Ishikawa (cell line): ENCODE results near the gene IMMP2L.

Experiments used
- CEBPB ChIP-seq: IDR thresholded peaks from 2 replicates; pipeline ENCODE4 v1.6.1; 2012
- CREB1 ChIP-seq: IDR thresholded peaks from 2 replicates; pipeline ENCODE4 v1.6.1; 2012; ENCODE audit warnings: low read depth
- EGR1 ChIP-seq: IDR thresholded peaks from 2 replicates; pipeline ENCODE4 v1.6.1; 2012
- EP300 ChIP-seq: IDR thresholded peaks from 2 replicates; pipeline ENCODE4 v1.6.1; 2012; ENCODE audit warnings: borderline replicate concordance
- FOXM1 ChIP-seq: IDR thresholded peaks from 2 replicates; pipeline ENCODE4 v1.6.1; 2012; ENCODE audit warnings: low read depth, borderline replicate concordance
- MAX ChIP-seq: IDR thresholded peaks from 2 replicates; pipeline ENCODE4 v1.6.1; 2012
- NFIC ChIP-seq: IDR thresholded peaks from 2 replicates; pipeline ENCODE4 v1.6.1; 2012
- RAD21 ChIP-seq: IDR thresholded peaks from 2 replicates; pipeline ENCODE4 v1.6.1; 2012; ENCODE audit warnings: low read depth
- REST ChIP-seq: IDR thresholded peaks from 2 replicates; pipeline ENCODE4 v1.6.1; 2012; ENCODE audit warnings: low read depth, mild to moderate bottlenecking
- TAF1 ChIP-seq: IDR thresholded peaks from 2 replicates; pipeline ENCODE4 v1.6.1; 2012; ENCODE audit warnings: low read depth, mild to moderate bottlenecking
- TCF12 ChIP-seq: IDR thresholded peaks from 2 replicates; pipeline ENCODE4 v1.6.1; 2012; ENCODE audit warnings: low read depth
- TEAD4 ChIP-seq: IDR thresholded peaks from 2 replicates; pipeline ENCODE4 v1.6.1; 2012
- USF1 ChIP-seq: IDR thresholded peaks from 2 replicates; pipeline ENCODE4 v1.6.1; 2012
- YY1 ChIP-seq: IDR thresholded peaks from 2 replicates; pipeline ENCODE4 v1.6.1; 2012; ENCODE audit warnings: low read depth
- ZBTB7A ChIP-seq: IDR thresholded peaks from 2 replicates; pipeline ENCODE4 v1.6.1; 2012; ENCODE audit warnings: low read depth

The IMMP2L gene

GRCh38 chr7:111436608-111437007 lies 125.7 kb downstream of the IMMP2L start:
- TF ChIP-seq RAD21 (no peak), ZBTB7A (no peak), MAX (no peak), USF1 (no peak), TAF1 (no peak), TEAD4 (no peak), EP300 (no peak), FOXM1 (no peak)

- TF ChIP-seq EGR1 (no peak), EP300 (no peak), RAD21 (no peak), MAX (no peak), NFIC (no peak), TCF12 (no peak), FOXM1 (no peak), ZBTB7A (no peak), REST (no peak), USF1 (no peak), CREB1 (no peak), TAF1 (no peak), TEAD4 (no peak), CEBPB (no peak)
Observed at GRCh38 chr7:111433426-111433825, 128.9 kb downstream of the IMMP2L start.

- TF ChIP-seq EGR1, result no peak
- no peak for TF ChIP-seq RAD21
- no peak for TF ChIP-seq USF1
- no peak for TF ChIP-seq ZBTB7A
- no peak for TF ChIP-seq TEAD4
- no peak for TF ChIP-seq FOXM1
- TF ChIP-seq CEBPB, result no peak
- no peak for TF ChIP-seq EP300
- TF ChIP-seq REST, result no peak
- TF ChIP-seq TCF12, result no peak
- TF ChIP-seq CREB1, result no peak
- no peak for TF ChIP-seq TAF1
- no peak for TF ChIP-seq YY1
- no peak for TF ChIP-seq NFIC
- TF ChIP-seq MAX, result no peak
Observed at GRCh38 chr7:111429781-111430180, 132.5 kb downstream of the IMMP2L start.

- TF ChIP-seq CREB1, result no peak
- no peak for TF ChIP-seq EP300
- TF ChIP-seq TEAD4, result peak; percentile 60
Observed at GRCh38 chr7:111424768-111425167, 137.5 kb downstream of the IMMP2L start.

GRCh38 chr7:111414374-111414773 lies 147.9 kb downstream of the IMMP2L start:
- TF ChIP-seq YY1 (no peak), ZBTB7A (no peak), EP300 (no peak), USF1 (no peak), MAX (no peak), TEAD4 (no peak), CEBPB (no peak), REST (no peak), TCF12 (no peak), EGR1 (no peak), TAF1 (no peak), FOXM1 (no peak)
